IMR-90 (cell line): ENCODE data around the gene OGFR. TPM values are rescaled to one million over a fixed set of nuclear protein-coding genes. Genes with fewer than 3 reads are reported as not detected.

ENCODE experiments used
- ATAC-seq: fragments of 200-7000 bp; cut with Tn5 transposase; 2 replicates; pipeline ENCODE4 v1.9.1; 2020; ENCODE audit warnings: low read depth, mild to moderate bottlenecking, moderate library complexity
- BruUV-seq: library from RNA; stranded (reverse); fragments of 400-500 nt; replicated peaks from 2 replicates; lab custom pipeline; 2021; lab: Mats Ljungman, UMichigan
- CTCF ChIA-PET: fragments of 300-600 bp; formaldehyde crosslinking; extraction: SDS; loops from one replicate; lab custom pipeline; 2021; ENCODE audit warnings: antibody characterized with exemption; lab: Yijun Ruan, JAX
- POLR2A ChIA-PET: fragments of 300-600 bp; sonication (Branson Sonifier 250); formaldehyde crosslinking; loops from one replicate; lab custom pipeline; 2022; ENCODE audit warnings: antibody characterized with exemption; ENCODE audit not compliant: unreplicated experiment; lab: Charles Lee
- DNase-seq: peaks from one replicate; pipeline ENCODE4 v3.0.0; 2013
- H2AFZ ChIP-seq: replicated peaks from 2 replicates; pipeline ENCODE3; 2013; ENCODE audit warnings: low read length, mild to moderate bottlenecking; ENCODE audit not compliant: poor library complexity
- H2AK5ac ChIP-seq: 2 replicates; pipeline ENCODE4 v1.6.1; 2013; ENCODE audit warnings: low read depth, low read length, inconsistent platforms
- H2AK9ac ChIP-seq: replicated peaks from 2 replicates; pipeline ENCODE3; 2013; ENCODE audit warnings: mild to moderate bottlenecking, low read depth, low read length, moderate library complexity; ENCODE audit not compliant: poor library complexity
- H2BK120ac ChIP-seq: 2 replicates; pipeline ENCODE4 v1.6.1; 2013; ENCODE audit warnings: low read depth, low read length, inconsistent platforms
- H2BK15ac ChIP-seq: 3 replicates; pipeline ENCODE4 v1.6.1; 2013; ENCODE audit warnings: low read depth, low read length, inconsistent platforms
- H2BK20ac ChIP-seq: 2 replicates; pipeline ENCODE4 v1.6.1; 2013; ENCODE audit warnings: low read depth, mild to moderate bottlenecking, inconsistent platforms, low read length, moderate library complexity
- H2BK5ac ChIP-seq: 2 replicates; pipeline ENCODE4 v1.6.1; 2013; ENCODE audit warnings: mild to moderate bottlenecking, low read depth, low read length, inconsistent platforms; ENCODE audit not compliant: poor library complexity, severe bottlenecking
- H3K14ac ChIP-seq: replicated peaks from 2 replicates; pipeline ENCODE4 v1.6.1; 2013; ENCODE audit warnings: low read depth, low read length, inconsistent platforms
- H3K18ac ChIP-seq: 2 replicates; pipeline ENCODE4 v1.6.1; 2013; ENCODE audit warnings: low read depth, low read length, control low read depth
- H3K23ac ChIP-seq: 2 replicates; pipeline ENCODE4 v1.6.1; 2013; ENCODE audit warnings: low read depth, low read length, inconsistent platforms
- H3K27ac ChIP-seq: 2 replicates; pipeline ENCODE4 v1.5.1; 2013; ENCODE audit warnings: mild to moderate bottlenecking, control low read depth, low read length; ENCODE audit not compliant: insufficient read depth
- H3K27me3 ChIP-seq: 2 replicates; pipeline ENCODE4 v1.6.1; 2013; ENCODE audit warnings: low read length; ENCODE audit not compliant: control insufficient read depth, insufficient read depth
- H3K36me3 ChIP-seq: 2 replicates; pipeline ENCODE4 v1.6.1; 2013; ENCODE audit warnings: low read length, mixed read lengths; ENCODE audit not compliant: control insufficient read depth, insufficient read depth
- H3K4ac ChIP-seq: 2 replicates; pipeline ENCODE4 v1.6.1; 2013; ENCODE audit warnings: low read depth, low read length, inconsistent platforms
- H3K4me1 ChIP-seq: 2 replicates; pipeline ENCODE4 v1.6.1; 2013; ENCODE audit warnings: low read length, mixed read lengths; ENCODE audit not compliant: control insufficient read depth, insufficient read depth
- H3K4me2 ChIP-seq: 2 replicates; pipeline ENCODE4 v1.6.1; 2013; ENCODE audit warnings: low read depth, mild to moderate bottlenecking, control low read depth, low read length, moderate library complexity
- H3K4me3 ChIP-seq: 2 replicates; pipeline ENCODE4 v1.5.1; 2013; ENCODE audit warnings: low read depth, mild to moderate bottlenecking, control low read depth, low read length, moderate library complexity; ENCODE audit not compliant: insufficient read depth
- H3K56ac ChIP-seq: 2 replicates; pipeline ENCODE4 v1.6.1; 2013; ENCODE audit warnings: low read length, inconsistent platforms; ENCODE audit not compliant: insufficient read depth; ENCODE audit errors: extremely low read depth
- H3K79me1 ChIP-seq, 2 experiments: 2 replicates each; pipeline ENCODE4 v1.6.1; 2013; ENCODE audit warnings: low read length in 2 of 2, inconsistent platforms in 1 of 2, low read depth in 1 of 2
- H3K9ac ChIP-seq: 2 replicates; pipeline ENCODE4 v1.6.1; 2013; ENCODE audit warnings: low read depth, low read length, control low read depth
- H3K9me1 ChIP-seq: 2 replicates; pipeline ENCODE4 v1.6.1; 2013; ENCODE audit warnings: low read length, inconsistent platforms; ENCODE audit not compliant: insufficient read depth
- H3K9me3 ChIP-seq: 2 replicates; pipeline ENCODE4 v1.6.1; 2013; ENCODE audit warnings: low read length; ENCODE audit not compliant: control insufficient read depth, insufficient read depth
- H4K20me1 ChIP-seq: 2 replicates; pipeline ENCODE4 v1.6.1; 2013; ENCODE audit warnings: low read length, inconsistent platforms; ENCODE audit not compliant: insufficient read depth
- H4K5ac ChIP-seq: 2 replicates; pipeline ENCODE4 v1.6.1; 2013; ENCODE audit warnings: mild to moderate bottlenecking, low read depth, low read length, control low read depth
- H4K8ac ChIP-seq, 2 experiments: 2 replicates each; pipeline ENCODE4 v1.6.1; 2013; ENCODE audit warnings: low read depth in 2 of 2, low read length in 2 of 2, control low read depth in 1 of 2, inconsistent platforms in 1 of 2
- H4K91ac ChIP-seq: 2 replicates; pipeline ENCODE4 v1.6.1; 2013; ENCODE audit warnings: low read depth, low read length, inconsistent platforms; ENCODE audit not compliant: insufficient read depth
- FOS ChIP-seq: fragments of 150-350 bp; IDR thresholded peaks from 2 replicates; pipeline ENCODE4 v1.6.1; 2016; ENCODE audit warnings: low read depth, low read length
- WGBS, 2 experiments: methylation state at CpG; one replicate each; pipeline versions ENCODE4 v1.1.5 to v1.1.7; 2013; ENCODE audit warnings: missing lambda C conversion rate in 2 of 2; ENCODE audit not compliant: insufficient read length in 1 of 2; ENCODE audit errors: extremely low coverage in 2 of 2; 5-methylcytosine and 5-hydroxymethylcytosine counted together
- dilution Hi-C: fragments of 300-500 bp; cut with HindIII; formaldehyde crosslinking; loops from one replicate; pipeline ENCODE4 v1.14.3; 2018; ENCODE audit warnings: low sequenced_read_pairs; ENCODE audit not compliant: unreplicated experiment
- in situ Hi-C: fragments of 300-500 bp; cut with MboI; formaldehyde crosslinking; loops from 3 replicates; pipeline ENCODE4 v1.14.3; 2019; ENCODE audit warnings: low sequenced_read_pairs, inconsistent platforms, mixed read lengths
- intact Hi-C: fragments of 100-400 bp; cut with micrococcal nuclease; formaldehyde crosslinking; loops from 2 replicates; pipeline ENCODE4 v1.10.0; 2022
- polyA plus RNA-seq, 3 experiments: library from polyadenylated mRNA; depleted of rRNA; stranded (reverse); fragments of >200 nt; gene quantifications; 2 replicates each; pipeline ENCODE4 v1.2.3, GENCODE V29; 2012; ENCODE audit warnings: low replicate concordance in 1 of 3
- total RNA-seq: library from RNA; depleted of rRNA; stranded (reverse); fragments of >200 nt; gene quantifications from 2 replicates; pipeline ENCODE4 v1.2.3, GENCODE V29; 2012

The OGFR gene
- total and polyA plus RNA-seq, 2 of the 4 experiments (the other 2 are of a cell fraction), result 22.4 to 30.1 TPM

- H4K91ac ChIP-seq, result no peak overlapping the region
- no peaks in the 10 kb centered on the region for H3K9me1 ChIP-seq
- peaks cover 6% of the 10 kb centered on the region for H3K4me1 ChIP-seq
- POLR2A ChIA-PET, result no interaction called here
- H3K56ac ChIP-seq, result no peak overlapping the region
- TF ChIP-seq FOS, result no peak
- intact Hi-C loops, result no loop called here
- H2BK120ac ChIP-seq, result no peak overlapping the region
- no peak overlapping the region for H2BK15ac ChIP-seq
- peaks cover 11 to 15% of the 10 kb centered on the region in 2 experiments for H3K79me1 ChIP-seq
- H2AK5ac ChIP-seq, result no peak overlapping the region
- no peak overlapping the region for H2AK9ac ChIP-seq
- WGBS, 2 experiments, result 94% methylated on average over 6 of the region's 8 CpGs; no CpG with 5 or more reads in 1 of the 2 experiments
- no peak overlapping the region for H3K4me3 ChIP-seq
- peaks cover 14% of the 10 kb centered on the region for H4K20me1 ChIP-seq
- H3K27me3 ChIP-seq, result no peaks in the 10 kb centered on the region
- no peak overlapping the region for H3K27ac ChIP-seq
- H4K5ac ChIP-seq, result no peak overlapping the region
- H3K36me3 ChIP-seq, result peaks cover 32% of the 10 kb centered on the region
- CTCF ChIA-PET, result no interaction called here
- H3K18ac ChIP-seq, result no peak overlapping the region
- no peaks in the 10 kb centered on the region for H3K9me3 ChIP-seq
- dilution Hi-C loops, result no loop called here
- H3K14ac ChIP-seq, result no peak overlapping the region
- in situ Hi-C loops, result no loop called here
- no peak overlapping the region for H3K23ac ChIP-seq
- no peak overlapping the region for H3K9ac ChIP-seq
- H3K4ac ChIP-seq, result no peak overlapping the region
- BruUV-seq, result no TSS peak
- no peak overlapping the region for H2AFZ ChIP-seq
- no peak overlapping the region for H3K4me2 ChIP-seq
- no peak overlapping the region for H4K8ac ChIP-seq
- no peak for ATAC-seq
- no peak overlapping the region for H2BK5ac ChIP-seq
- no peak overlapping the region for H2BK20ac ChIP-seq
- no peak for DNase-seq
Measured at GRCh38 chr20:62799036-62799435, 5.6 kb upstream of the OGFR start.
